A549 (cell line): ENCODE data around the gene CREB3L1.

Source experiments
- CEBPB ChIP-seq, 2 experiments: fragments of >200 bp in 1 of 2; sonication (Bioruptor Twin) in 1 of 2; formaldehyde crosslinking in 1 of 2; IDR thresholded peaks; 2 replicates each; pipeline ENCODE4 v1.6.1; 2012 to 2016
- RCOR1 ChIP-seq: fragments of 150-350 bp; IDR thresholded peaks from 2 replicates; pipeline ENCODE4 v1.6.1; 2014; ENCODE audit warnings: antibody characterized with exemption, low read length, low read depth

DNA sequence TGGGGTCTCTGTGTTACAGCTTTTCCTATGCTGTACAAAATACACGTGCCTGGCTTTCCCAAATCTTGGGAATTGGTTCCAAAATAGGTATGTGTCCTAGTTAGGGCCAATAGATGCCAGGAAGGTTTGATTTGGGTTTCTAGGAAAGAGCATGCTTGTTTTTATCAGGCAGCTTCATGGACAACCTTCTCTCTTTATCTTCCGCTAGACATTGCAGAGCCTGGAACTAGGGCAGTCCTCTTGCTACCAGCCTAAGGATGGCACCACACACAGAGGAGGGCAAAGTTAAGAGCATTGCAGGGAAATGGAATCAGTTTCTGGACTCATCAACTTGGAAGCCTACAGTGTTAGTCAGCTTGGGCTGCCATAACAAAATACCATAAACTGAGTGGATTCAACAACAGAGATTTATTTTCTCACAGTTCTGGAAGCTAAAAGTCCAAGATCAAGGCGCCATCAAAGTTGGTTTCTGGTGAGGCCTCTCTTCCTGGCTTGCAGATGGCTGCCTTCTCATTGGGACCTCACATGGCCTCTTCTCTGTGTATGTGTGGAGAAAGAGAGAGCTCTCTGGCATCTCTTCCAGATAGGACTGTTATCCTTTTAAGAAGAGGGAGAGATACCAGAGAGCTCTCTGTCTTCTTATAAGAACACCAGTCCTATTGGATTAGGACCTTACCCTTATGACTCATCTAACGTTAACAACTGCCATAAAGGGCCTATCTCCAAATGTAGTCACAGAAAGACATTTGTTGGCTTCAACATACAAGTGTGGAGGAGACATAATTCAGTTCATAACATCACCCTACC is 27.3 kb upstream of the CREB3L1 start:
- TF ChIP-seq CEBPB (IDR thresholded peaks at IDR 0.05) (no peak), RCOR1 (no peak)
